Activated T-helper 1 cell treated with anti-CD3 and anti-CD28 coated beads, Interleukin-2, amount 50 U/mL, for 16 hours (primary cell): ENCODE measurements around the gene PDZD2.

ENCODE experiments used
- DNase-seq, 2 donors: peaks; one replicate each; pipeline ENCODE4 v3.0.0-alpha.2; 2020; ENCODE audit warnings: low read depth in 1 of 2, low spot score in 1 of 2

The PDZD2 gene

GRCh38 chr5:32127711-32128110, 488.8 kb downstream of the PDZD2 start:
- DNase-seq, result no peak

GRCh38 chr5:32129074-32129598, 490.2 kb downstream of the PDZD2 start:
- no peak for DNase-seq

- no peak for DNase-seq
Observed at GRCh38 chr5:32130865-32131264, 491.9 kb downstream of the PDZD2 start.

GRCh38 chr5:32131604-32132003, 492.7 kb downstream of the PDZD2 start:
- DNase-seq, result no peak

GRCh38 chr5:32132757-32133156, 493.8 kb downstream of the PDZD2 start:
- DNase-seq, result no peak

- no peak for DNase-seq
Observed at GRCh38 chr5:32135086-32135485, 496.2 kb downstream of the PDZD2 start.

- no peak for DNase-seq
Observed at GRCh38 chr5:32136342-32136741, 497.4 kb downstream of the PDZD2 start.

GRCh38 chr5:32138839-32139493, 500.0 kb downstream of the PDZD2 start:
- DNase-seq, result peak in 1 of 2 donors; percentile 43

- no peak for DNase-seq
Observed at GRCh38 chr5:32143617-32144377, 504.9 kb downstream of the PDZD2 start.

- DNase-seq, result no peak
Observed at GRCh38 chr5:32144378-32145207, 505.7 kb downstream of the PDZD2 start.

GRCh38 chr5:32145378-32145777, 506.4 kb downstream of the PDZD2 start:
- DNase-seq, result no peak

- DNase-seq, result no peak
Observed at GRCh38 chr5:32147236-32147635, 508.3 kb downstream of the PDZD2 start.

GRCh38 chr5:32147959-32148358, 509.0 kb downstream of the PDZD2 start:
- no peak for DNase-seq

- no peak for DNase-seq
Observed at GRCh38 chr5:32150366-32150765, 511.4 kb downstream of the PDZD2 start.

GRCh38 chr5:32151198-32151597, 512.3 kb downstream of the PDZD2 start:
- no peak for DNase-seq

GRCh38 chr5:32153723-32154122, 514.8 kb downstream of the PDZD2 start:
- DNase-seq, result no peak

- DNase-seq, result no peak
Observed at GRCh38 chr5:32155211-32155610, 516.3 kb downstream of the PDZD2 start.

GRCh38 chr5:32156635-32157034, 517.7 kb downstream of the PDZD2 start:
- no peak for DNase-seq

GRCh38 chr5:32157078-32157477, 518.1 kb downstream of the PDZD2 start:
- no peak for DNase-seq

- DNase-seq, result no peak
Observed at GRCh38 chr5:32158679-32158975, 519.7 kb downstream of the PDZD2 start.

GRCh38 chr5:32159328-32160072, 520.6 kb downstream of the PDZD2 start:
- DNase-seq, result no peak
